Activated T-cell treated with anti-CD3 and anti-CD28 coated beads, Interleukin-2, amount 50 U/mL, for 4 hours (primary cell): ENCODE data around the gene NES. TPM values are rescaled to one million over a fixed set of nuclear protein-coding genes. Genes with fewer than 3 reads are reported as not detected.
A peak's percentile ranks its signal among the peaks of the same experiment; 100 is the strongest.

Experiments
- ATAC-seq, 2 donors: fragments of 200-7000 bp; cut with Tn5 transposase; one replicate each; pipeline ENCODE4 v1.10.0; 2021
- DNase-seq: peaks from one replicate; pipeline ENCODE4 v3.0.0-alpha.2; 2020
- H3K27me3 Mint-ChIP-seq: one replicate; pipeline ENCODE4 v1.8.0; 2021; ENCODE audit warnings: low read depth, mixed read lengths
- H3K36me3 Mint-ChIP-seq: one replicate; pipeline ENCODE4 v1.8.0; 2022; ENCODE audit warnings: mixed read lengths; ENCODE audit not compliant: insufficient read depth
- H3K4me1 Mint-ChIP-seq: one replicate; pipeline ENCODE4 v1.8.0; 2021; ENCODE audit warnings: low read depth, mixed read lengths
- H3K4me3 Mint-ChIP-seq: one replicate; pipeline ENCODE4 v1.8.0; 2021; ENCODE audit warnings: mild to moderate bottlenecking, moderate library complexity, mixed read lengths
- H3K9me3 Mint-ChIP-seq: one replicate; pipeline ENCODE4 v1.8.0; 2021; ENCODE audit warnings: mixed read lengths
- total RNA-seq, 3 donors: library from RNA; stranded (reverse); gene quantifications; one replicate each; pipeline ENCODE4 v1.2.1, GENCODE V29; 2021

The NES gene
- total RNA-seq, 3 donors from 2014 or later, result 0.05 to 0.13 (median 0.05) TPM

- H3K9me3 Mint-ChIP-seq, result no peaks in the 10 kb centered on the region
- H3K27me3 Mint-ChIP-seq, result peaks cover 62% of the 10 kb centered on the region
- H3K4me1 Mint-ChIP-seq, result peaks cover 22% of the 10 kb centered on the region
- H3K4me3 Mint-ChIP-seq, result no peak overlapping the region
- DNase-seq, result no peak
- no peaks in the 10 kb centered on the region for H3K36me3 Mint-ChIP-seq
- no peak for ATAC-seq
These were observed 16.9 kb upstream of the NES start for GRCh38 chr1:156693848-156694689.

- no peaks in the 10 kb centered on the region for H3K36me3 Mint-ChIP-seq
- peaks cover 66% of the 10 kb centered on the region for H3K27me3 Mint-ChIP-seq
- DNase-seq, result no peak
- no peak for ATAC-seq
- no peaks in the 10 kb centered on the region for H3K9me3 Mint-ChIP-seq
- H3K4me1 Mint-ChIP-seq, result peaks cover 22% of the 10 kb centered on the region
- H3K4me3 Mint-ChIP-seq, result no peak overlapping the region
These were observed 16.0 kb upstream of the NES start for GRCh38 chr1:156692925-156693847.

GRCh38 chr1:156692441-156692924 lies 15.3 kb upstream of the NES start:
- no peak for DNase-seq
- Mint-ChIP-seq H3K4me3 (no peak overlapping the region), H3K27me3 (peaks cover 66% of the 10 kb centered on the region), H3K4me1 (peaks cover 22% of the 10 kb centered on the region), H3K36me3 (no peaks in the 10 kb centered on the region), H3K9me3 (no peaks in the 10 kb centered on the region)
- no peak for ATAC-seq

- ATAC-seq (no peak), DNase-seq (no peak)
- Mint-ChIP-seq H3K9me3 (no peaks in the 10 kb centered on the region), H3K4me1 (peaks cover 22% of the 10 kb centered on the region), H3K27me3 (peaks cover 64% of the 10 kb centered on the region), H3K36me3 (no peaks in the 10 kb centered on the region), H3K4me3 (no peak overlapping the region)
These were observed 14.6 kb upstream of the NES start for GRCh38 chr1:156691665-156692440.

- Mint-ChIP-seq H3K27me3 (peaks cover 58% of the 10 kb centered on the region), H3K4me1 (peaks cover 22% of the 10 kb centered on the region), H3K4me3 (no peak overlapping the region), H3K36me3 (no peaks in the 10 kb centered on the region), H3K9me3 (no peaks in the 10 kb centered on the region)
- ATAC-seq, result no peak
- no peak for DNase-seq
These were observed 14.0 kb upstream of the NES start for GRCh38 chr1:156691191-156691590.

GRCh38 chr1:156690675-156691036 lies 13.4 kb upstream of the NES start:
- no peaks in the 10 kb centered on the region for H3K9me3 Mint-ChIP-seq
- peaks cover 58% of the 10 kb centered on the region for H3K27me3 Mint-ChIP-seq
- no peak overlapping the region for H3K4me3 Mint-ChIP-seq
- no peak for ATAC-seq
- no peak for DNase-seq
- peaks cover 22% of the 10 kb centered on the region for H3K4me1 Mint-ChIP-seq
- H3K36me3 Mint-ChIP-seq, result no peaks in the 10 kb centered on the region

- peak in 1 of 2 donors; percentile 9 for ATAC-seq
- peaks cover 58% of the 10 kb centered on the region for H3K27me3 Mint-ChIP-seq
- no peak overlapping the region for H3K4me3 Mint-ChIP-seq
- no peaks in the 10 kb centered on the region for H3K36me3 Mint-ChIP-seq
- no peak for DNase-seq
- H3K9me3 Mint-ChIP-seq, result no peaks in the 10 kb centered on the region
- peaks cover 22% of the 10 kb centered on the region for H3K4me1 Mint-ChIP-seq
These were observed 12.9 kb upstream of the NES start for GRCh38 chr1:156689953-156690674.

- H3K4me1 Mint-ChIP-seq, result peaks cover 25% of the 10 kb centered on the region
- peak; percentile 73 for DNase-seq
- peak; percentile 97 to 98 for ATAC-seq
- no peaks in the 10 kb centered on the region for H3K36me3 Mint-ChIP-seq
- H3K9me3 Mint-ChIP-seq, result no peaks in the 10 kb centered on the region
- H3K27me3 Mint-ChIP-seq, result peaks cover 54% of the 10 kb centered on the region
- peak overlapping the region; percentile 37 for H3K4me3 Mint-ChIP-seq
These were observed 12.1 kb upstream of the NES start for GRCh38 chr1:156689035-156689952.

- peak; percentile 81 to 83 for ATAC-seq
- peaks cover 16% of the 10 kb centered on the region for H3K4me1 Mint-ChIP-seq
- H3K9me3 Mint-ChIP-seq, result no peaks in the 10 kb centered on the region
- H3K4me3 Mint-ChIP-seq, result no peak overlapping the region
- no peak for DNase-seq
- H3K27me3 Mint-ChIP-seq, result peaks cover 44% of the 10 kb centered on the region
- H3K36me3 Mint-ChIP-seq, result no peaks in the 10 kb centered on the region
These were observed 7.1 kb upstream of the NES start for GRCh38 chr1:156684227-156684782.

- H3K4me3 Mint-ChIP-seq, result no peak overlapping the region
- ATAC-seq, result no peak
- no peak for DNase-seq
- peaks cover 53% of the 10 kb centered on the region for H3K27me3 Mint-ChIP-seq
- peaks cover 24% of the 10 kb centered on the region for H3K4me1 Mint-ChIP-seq
- no peaks in the 10 kb centered on the region for H3K36me3 Mint-ChIP-seq
- H3K9me3 Mint-ChIP-seq, result no peaks in the 10 kb centered on the region
These were observed 5.1 kb upstream of the NES start for GRCh38 chr1:156682166-156682890.

GRCh38 chr1:156681196-156681960 lies 4.2 kb upstream of the NES start:
- H3K4me1 Mint-ChIP-seq, result peaks cover 26% of the 10 kb centered on the region
- no peaks in the 10 kb centered on the region for H3K9me3 Mint-ChIP-seq
- no peak for ATAC-seq
- no peak overlapping the region for H3K4me3 Mint-ChIP-seq
- H3K36me3 Mint-ChIP-seq, result no peaks in the 10 kb centered on the region
- no peak for DNase-seq
- H3K27me3 Mint-ChIP-seq, result peaks cover 56% of the 10 kb centered on the region
